HAP-1 (cell line): ENCODE results near the gene COMP.

Experiments used
- DNase-seq, 2 experiments: peaks; one replicate each; pipeline ENCODE4 v3.0.0-alpha.2; 2016 to 2020; ENCODE audit warnings: low spot score in 2 of 2
- H3K27me3 ChIP-seq: fragments of 250-450 bp; sonication (Bioruptor Pico); 2 replicates; pipeline ENCODE4 v1.5.1; 2020; ENCODE audit warnings: low read depth, mild to moderate bottlenecking, moderate library complexity
- H3K36me3 ChIP-seq: fragments of 250-450 bp; sonication (Bioruptor Pico); replicated peaks from 2 replicates; pipeline ENCODE4 v1.5.1; 2020; ENCODE audit warnings: mild to moderate bottlenecking
- H3K4me1 ChIP-seq: fragments of 250-450 bp; sonication (Bioruptor Pico); 2 replicates; pipeline ENCODE4 v1.5.1; 2020; ENCODE audit warnings: mild to moderate bottlenecking
- H3K4me3 ChIP-seq: fragments of 250-450 bp; sonication (Bioruptor Pico); 2 replicates; pipeline ENCODE4 v1.5.1; 2020; ENCODE audit warnings: mild to moderate bottlenecking, moderate library complexity
- H3K9me3 ChIP-seq: fragments of 250-450 bp; sonication (Bioruptor Pico); 2 replicates; pipeline ENCODE4 v1.5.1; 2020; ENCODE audit warnings: mild to moderate bottlenecking, moderate library complexity
- in situ Hi-C: fragments of 300-500 bp; cut with MboI; formaldehyde crosslinking; loops from 3 replicates; pipeline ENCODE4 v1.14.3; 2020; ENCODE audit warnings: low sequenced_read_pairs, inconsistent platforms, mixed read lengths

COMP gene

GRCh38 chr19:18746401-18747325 is 44.4 kb downstream of the COMP start:
- H3K4me1 ChIP-seq: no peaks in the 10 kb centered on the region
- DNase-seq: no peak
- in situ Hi-C loops: no loop called here
- H3K36me3 ChIP-seq: no peaks in the 10 kb centered on the region
- H3K4me3 ChIP-seq: no peak overlapping the region
- H3K27me3 ChIP-seq: no peaks in the 10 kb centered on the region
- no peaks in the 10 kb centered on the region for H3K9me3 ChIP-seq

- H3K4me1 ChIP-seq: no peaks in the 10 kb centered on the region
- no peaks in the 10 kb centered on the region for H3K9me3 ChIP-seq
- in situ Hi-C loops: no loop called here
- H3K36me3 ChIP-seq: no peaks in the 10 kb centered on the region
- H3K4me3 ChIP-seq: no peak overlapping the region
- no peak for DNase-seq
- H3K27me3 ChIP-seq: no peaks in the 10 kb centered on the region
These were observed 45.2 kb downstream of the COMP start for GRCh38 chr19:18745931-18746330.

GRCh38 chr19:18745012-18745735 is 45.9 kb downstream of the COMP start:
- H3K27me3 ChIP-seq: no peaks in the 10 kb centered on the region
- H3K4me1 ChIP-seq: no peaks in the 10 kb centered on the region
- H3K9me3 ChIP-seq: no peaks in the 10 kb centered on the region
- H3K36me3 ChIP-seq: no peaks in the 10 kb centered on the region
- in situ Hi-C loops: no loop called here
- no peak for DNase-seq
- no peak overlapping the region for H3K4me3 ChIP-seq

GRCh38 chr19:18743784-18744418 is 47.2 kb downstream of the COMP start:
- no peaks in the 10 kb centered on the region for H3K4me1 ChIP-seq
- in situ Hi-C loops: no loop called here
- no peak for DNase-seq
- no peak overlapping the region for H3K4me3 ChIP-seq
- H3K27me3 ChIP-seq: no peaks in the 10 kb centered on the region
- no peaks in the 10 kb centered on the region for H3K9me3 ChIP-seq
- no peaks in the 10 kb centered on the region for H3K36me3 ChIP-seq

- Histone ChIP-seq H3K36me3 (no peaks in the 10 kb centered on the region), H3K9me3 (no peaks in the 10 kb centered on the region), H3K4me3 (no peak overlapping the region), H3K27me3 (no peaks in the 10 kb centered on the region), H3K4me1 (no peaks in the 10 kb centered on the region)
- in situ Hi-C loops: no loop called here
- DNase-seq: no peak
These were observed 48.0 kb downstream of the COMP start for GRCh38 chr19:18742838-18743783.

GRCh38 chr19:18742324-18742723 is 48.8 kb downstream of the COMP start:
- H3K4me3 ChIP-seq: no peak overlapping the region
- H3K4me1 ChIP-seq: no peaks in the 10 kb centered on the region; the same call in 1 of the 2 replicates
- DNase-seq: no peak
- in situ Hi-C loops: no loop called here
- H3K9me3 ChIP-seq: no peaks in the 10 kb centered on the region
- no peaks in the 10 kb centered on the region for H3K27me3 ChIP-seq
- H3K36me3 ChIP-seq: no peaks in the 10 kb centered on the region

- in situ Hi-C loops: no loop called here
- H3K27me3 ChIP-seq: no peaks in the 10 kb centered on the region
- no peak for DNase-seq
- H3K9me3 ChIP-seq: no peaks in the 10 kb centered on the region
- no peaks in the 10 kb centered on the region for H3K36me3 ChIP-seq
- no peaks in the 10 kb centered on the region; the same call in 1 of the 2 replicates for H3K4me1 ChIP-seq
- H3K4me3 ChIP-seq: no peak overlapping the region
These were observed 49.7 kb downstream of the COMP start for GRCh38 chr19:18741124-18742121.

GRCh38 chr19:18738961-18739690 is 52.0 kb downstream of the COMP start:
- no peak overlapping the region for H3K4me3 ChIP-seq
- H3K9me3 ChIP-seq: no peaks in the 10 kb centered on the region
- H3K4me1 ChIP-seq: no peaks in the 10 kb centered on the region; the same call in 1 of the 2 replicates
- no peak for DNase-seq
- no peaks in the 10 kb centered on the region for H3K27me3 ChIP-seq
- in situ Hi-C loops: no loop called here
- no peaks in the 10 kb centered on the region for H3K36me3 ChIP-seq

GRCh38 chr19:18737954-18738351 is 53.2 kb downstream of the COMP start:
- H3K9me3 ChIP-seq: no peaks in the 10 kb centered on the region
- in situ Hi-C loops: no loop called here
- no peaks in the 10 kb centered on the region for H3K36me3 ChIP-seq
- no peaks in the 10 kb centered on the region; the same call in 1 of the 2 replicates for H3K4me1 ChIP-seq
- H3K4me3 ChIP-seq: no peak overlapping the region
- DNase-seq: no peak
- H3K27me3 ChIP-seq: no peaks in the 10 kb centered on the region

- in situ Hi-C loops: no loop called here
- Histone ChIP-seq H3K9me3 (no peaks in the 10 kb centered on the region), H3K4me3 (no peak overlapping the region), H3K36me3 (no peaks in the 10 kb centered on the region), H3K27me3 (no peaks in the 10 kb centered on the region), H3K4me1 (no peaks in the 10 kb centered on the region; the same call in 1 of the 2 replicates)
- no peak for DNase-seq
These were observed 53.7 kb downstream of the COMP start for GRCh38 chr19:18737337-18737953.
